ENCODE data around the gene MGAT5.

MGAT5 gene

DNA sequence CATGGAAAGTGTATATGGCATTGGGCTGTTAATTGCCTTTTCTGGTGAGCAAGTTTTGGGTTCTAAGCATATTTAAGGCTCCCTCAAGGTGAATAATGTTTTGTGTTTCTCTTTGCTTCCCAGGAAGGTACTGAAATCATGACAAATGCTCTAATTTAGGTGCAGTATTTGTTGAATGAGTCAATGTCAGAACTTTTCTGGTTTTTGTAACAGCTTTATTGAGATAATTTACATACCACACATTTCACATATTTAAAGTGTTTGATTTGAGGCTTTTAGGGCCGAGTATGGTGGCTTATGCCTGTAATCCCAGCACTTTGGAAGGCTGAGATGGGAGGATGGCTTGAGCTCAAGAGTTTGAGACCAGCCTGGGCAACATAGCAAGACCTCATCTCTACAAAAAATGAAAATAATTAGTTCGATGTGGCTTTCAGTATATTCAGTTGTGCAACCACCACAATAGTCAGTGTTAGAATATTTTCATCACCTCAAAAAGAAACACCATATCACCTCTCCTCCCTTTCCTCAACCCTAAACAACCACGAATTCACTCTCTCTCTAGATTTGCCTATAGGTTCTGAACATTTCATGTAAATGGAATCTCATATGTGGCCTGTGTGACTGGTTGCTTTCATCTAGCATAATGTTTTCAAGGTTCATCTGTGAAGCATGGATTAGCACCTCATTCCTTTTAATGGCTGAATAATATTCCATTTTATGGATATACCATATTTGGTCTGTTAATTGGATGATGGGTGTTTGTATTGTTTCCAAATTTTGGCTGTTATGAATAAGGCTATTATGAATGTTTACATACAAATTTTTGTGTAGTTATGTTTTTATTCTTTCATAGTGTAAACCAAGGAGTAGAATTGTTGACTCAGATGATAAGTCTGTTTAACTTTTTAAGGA, 54.9 kb downstream of the MGAT5 start:
- DNase-seq: no peak

DNA sequence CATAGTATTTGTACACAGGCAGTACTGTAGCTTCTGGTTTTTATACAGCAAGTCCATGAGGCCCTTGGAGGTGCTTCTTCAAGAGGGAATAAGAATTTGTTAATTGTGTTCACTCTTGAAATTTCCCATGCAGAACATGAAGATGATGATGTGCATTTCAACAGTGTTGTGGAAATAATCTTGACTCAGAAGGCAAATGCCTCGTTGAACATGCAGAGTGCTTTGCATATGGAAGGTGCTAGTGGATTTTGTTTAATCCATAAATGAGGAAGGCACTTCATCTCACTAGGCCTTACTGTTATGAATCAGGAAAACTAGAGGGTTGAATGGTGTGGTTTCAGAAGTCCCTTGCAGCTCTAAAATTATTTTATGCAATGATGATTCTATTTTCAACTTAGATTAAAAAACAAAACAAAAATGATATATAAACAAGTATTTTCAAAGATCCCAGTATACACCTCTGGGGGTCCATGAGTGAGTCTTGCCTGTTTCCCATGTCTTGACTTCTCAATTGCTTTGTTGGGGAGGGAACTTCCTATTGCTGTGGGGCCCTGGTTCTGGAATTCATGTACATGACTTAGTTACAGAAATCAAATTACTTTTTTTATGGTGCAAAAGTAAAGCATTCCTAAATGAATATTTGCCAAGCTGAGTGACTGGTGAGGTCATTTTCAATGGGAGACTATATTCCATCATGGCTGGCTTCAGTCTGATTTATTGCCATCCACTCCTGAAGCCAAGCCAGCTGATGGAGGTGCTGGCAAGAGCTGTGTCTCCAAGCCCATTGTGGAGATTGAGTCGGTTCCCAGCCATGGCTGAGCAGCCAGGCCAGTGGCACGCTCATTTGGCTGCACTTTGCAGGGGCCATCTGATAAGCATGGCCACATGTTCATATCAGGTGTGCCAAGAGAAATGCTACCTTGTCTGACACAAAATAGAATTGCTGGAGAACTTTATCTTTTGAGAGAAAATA, 56.5 kb downstream of the MGAT5 start:
- no peak for DNase-seq

GRCh38 chr2:134312482-134312881, 58.6 kb downstream of the MGAT5 start:
- no peak for DNase-seq

DNA sequence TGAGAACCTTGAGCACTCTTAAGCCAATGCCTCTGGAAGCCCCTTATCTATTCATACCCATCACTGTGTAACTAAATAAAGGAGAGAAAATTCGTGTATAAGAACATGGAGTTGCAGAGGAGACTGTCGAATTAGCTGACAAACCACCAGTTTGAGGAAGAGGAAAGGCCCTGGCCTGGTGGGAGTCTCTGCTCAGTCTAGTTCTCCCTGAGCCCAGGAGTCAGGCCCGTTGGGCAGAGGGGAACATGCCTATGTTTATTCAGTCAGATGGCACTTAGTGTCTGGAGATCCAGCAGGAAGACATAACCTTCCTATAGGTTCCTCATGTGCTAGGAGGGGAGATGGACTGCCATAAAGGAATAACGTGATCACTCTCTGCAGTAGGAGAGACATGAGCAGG, 60.3 kb downstream of the MGAT5 start:
- DNase-seq: no peak

DNA sequence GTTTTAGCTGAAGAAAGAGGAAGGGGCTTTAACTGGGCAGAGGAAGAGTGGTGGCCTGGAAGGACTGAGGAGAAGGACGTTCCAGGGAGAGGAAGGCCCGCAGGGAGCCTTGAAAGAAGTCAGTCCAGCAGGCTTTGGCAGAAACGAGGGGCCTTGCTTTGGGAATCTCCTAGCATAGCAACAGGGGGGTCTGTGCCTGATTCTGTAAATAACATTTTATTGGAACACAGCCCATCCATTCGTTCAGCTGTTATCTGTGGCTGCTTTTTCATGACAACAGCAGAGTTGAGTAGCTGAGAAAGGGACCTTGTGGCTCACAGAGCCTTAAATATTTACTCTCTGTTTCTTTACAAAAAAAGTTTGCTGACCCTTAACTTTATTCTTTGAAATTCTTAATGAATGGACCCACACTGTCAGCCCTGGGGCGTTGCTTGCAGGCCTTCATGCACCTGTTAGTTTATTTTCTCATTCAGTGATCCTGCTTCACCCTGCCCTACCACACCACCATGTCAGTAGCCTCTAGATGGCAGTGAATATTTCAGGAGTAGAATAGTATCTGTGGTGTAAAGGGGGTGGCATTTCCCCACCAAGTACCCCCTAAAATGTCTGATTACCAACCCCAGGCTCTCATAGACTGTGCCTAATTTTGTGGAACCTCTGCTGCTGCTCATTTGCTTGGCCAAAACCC, 61.0 kb downstream of the MGAT5 start:
- no peak for DNase-seq

DNA sequence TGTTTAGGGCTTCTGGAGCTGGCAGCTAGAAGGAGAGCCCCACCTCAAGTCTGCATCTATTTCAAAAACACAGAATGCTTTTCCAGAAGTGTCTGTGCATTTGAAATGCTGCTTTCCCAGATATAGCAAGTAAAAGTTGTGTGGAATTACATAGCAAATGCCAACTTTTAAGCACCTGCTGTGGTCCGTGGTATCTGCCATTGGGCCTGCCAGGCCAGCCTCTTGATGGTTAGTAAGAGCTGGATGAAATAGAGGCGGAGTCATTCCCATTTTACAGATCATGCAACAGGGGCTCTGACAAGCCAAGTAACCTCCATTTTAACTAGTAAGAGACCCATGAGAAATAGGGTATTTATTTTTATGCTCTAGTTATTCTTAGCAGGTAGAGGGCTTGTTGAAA, 61.6 kb downstream of the MGAT5 start:
- no peak for DNase-seq

GRCh38 chr2:134319596-134320254, 65.9 kb downstream of the MGAT5 start:
- DNase-seq: no peak

DNA sequence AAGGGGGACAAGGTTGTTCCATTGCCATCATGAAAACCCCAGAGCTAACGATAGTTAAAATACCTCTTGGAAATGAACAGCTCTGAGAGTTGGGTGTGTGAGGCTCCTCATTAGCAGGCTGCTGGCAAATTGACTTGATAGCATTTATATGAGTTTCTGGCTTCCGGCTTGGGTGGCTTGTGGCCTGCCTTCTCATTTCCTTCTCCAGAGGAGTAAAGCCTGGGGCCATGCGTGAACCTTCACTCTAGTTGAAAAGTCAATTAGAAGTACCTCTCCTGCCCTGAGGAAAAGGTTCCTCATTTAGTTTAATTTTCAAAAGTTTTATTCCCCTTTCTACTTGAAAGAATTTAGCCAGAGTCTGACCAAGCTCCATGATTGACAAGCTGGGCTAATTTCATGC, 67.1 kb downstream of the MGAT5 start:
- no peak for DNase-seq

DNA sequence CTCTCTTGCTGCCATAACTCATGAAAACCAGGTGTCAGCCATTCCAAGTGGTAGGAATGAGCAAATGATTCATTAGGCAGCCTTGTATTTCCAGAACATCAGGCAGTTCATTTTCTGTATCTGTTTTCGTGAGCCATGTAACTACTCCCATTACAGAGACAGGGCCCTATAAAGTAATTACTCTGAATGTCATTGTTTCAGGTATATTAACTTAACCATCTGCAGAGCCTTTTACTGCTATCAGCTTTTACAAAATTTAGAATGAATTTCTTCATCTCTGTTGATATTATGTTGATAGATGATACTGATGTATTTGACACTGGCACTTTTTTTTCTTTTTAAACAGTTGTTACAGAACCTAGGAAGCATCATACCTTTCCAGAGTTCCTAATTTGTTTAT, 69.9 kb downstream of the MGAT5 start:
- no peak for DNase-seq

- DNase-seq: no peak
These were observed 70.6 kb downstream of the MGAT5 start for GRCh38 chr2:134324430-134324829.

- DNase-seq: no peak
These were observed 71.1 kb downstream of the MGAT5 start for GRCh38 chr2:134324947-134325346.

- no peak for DNase-seq
These were observed 71.8 kb downstream of the MGAT5 start for GRCh38 chr2:134325696-134326095.

- no peak for DNase-seq
These were observed 73.5 kb downstream of the MGAT5 start for GRCh38 chr2:134327367-134327766.

DNA sequence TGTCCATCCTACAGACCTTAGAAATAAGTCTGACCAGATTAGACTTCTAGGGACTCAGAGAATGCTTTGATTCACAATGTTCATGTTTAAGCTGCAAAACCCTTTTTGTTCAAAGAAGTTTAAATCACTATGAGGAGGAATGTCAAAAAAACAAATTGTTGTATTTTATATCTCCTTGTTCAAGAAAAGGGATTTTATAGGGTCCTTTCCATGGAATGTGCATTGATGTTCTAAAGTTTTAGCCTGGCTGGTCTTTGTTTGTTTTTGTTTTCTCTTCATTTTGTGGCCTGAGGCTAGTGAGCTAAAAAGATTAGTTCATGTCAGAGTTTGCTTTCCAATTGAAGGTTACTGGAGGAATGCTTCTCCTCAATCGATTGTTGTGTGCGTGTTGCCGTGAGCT, 77.2 kb downstream of the MGAT5 start:
- no peak for DNase-seq

- DNase-seq: no peak
These were observed 79.8 kb downstream of the MGAT5 start for GRCh38 chr2:134333646-134334189.

GRCh38 chr2:134334542-134335353, 80.9 kb downstream of the MGAT5 start:
- no peak for DNase-seq

- DNase-seq: no peak
These were observed 81.7 kb downstream of the MGAT5 start for GRCh38 chr2:134335601-134336000.

DNA sequence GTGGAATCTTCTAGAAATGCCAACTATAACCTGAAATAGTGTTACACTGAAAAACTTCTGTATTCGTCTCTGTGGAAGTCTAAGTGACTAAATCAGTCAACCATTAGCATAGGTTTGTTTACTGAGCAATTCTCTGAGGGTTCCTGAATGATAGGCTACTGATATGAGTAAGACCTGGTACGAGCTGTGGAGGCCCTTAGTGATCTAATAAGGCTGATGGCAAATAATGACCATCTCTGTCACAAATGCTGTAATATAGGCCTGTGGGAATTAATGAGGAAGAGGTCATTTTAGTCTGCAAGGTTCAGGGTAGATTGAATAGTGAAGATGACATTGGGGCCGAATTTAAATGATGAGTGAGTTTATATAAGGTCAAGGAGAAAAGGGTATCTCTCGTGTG, 82.5 kb downstream of the MGAT5 start:
- no peak for DNase-seq

- DNase-seq: no peak
These were observed 83.0 kb downstream of the MGAT5 start for GRCh38 chr2:134336921-134337320.

DNA sequence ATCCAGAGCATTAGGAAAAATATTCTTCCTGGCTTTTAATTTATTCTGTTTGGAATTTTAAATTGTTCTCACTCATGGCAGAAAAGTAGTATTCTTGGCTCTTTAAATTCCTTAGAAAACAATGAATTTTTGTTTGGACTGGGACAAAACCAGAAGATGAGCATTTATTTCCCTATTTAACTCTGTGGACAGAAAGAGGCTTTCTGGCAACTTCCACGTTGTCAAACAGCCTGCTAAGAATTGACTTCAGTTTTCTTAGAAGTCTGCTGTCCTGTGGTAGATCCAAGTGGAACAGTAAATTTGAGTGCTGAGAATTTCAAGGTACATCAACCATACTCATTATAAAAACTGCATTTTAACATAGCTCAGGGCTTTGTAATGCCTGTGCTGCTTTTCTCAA, 83.8 kb downstream of the MGAT5 start:
- no peak for DNase-seq

- DNase-seq: no peak
These were observed 84.3 kb downstream of the MGAT5 start for GRCh38 chr2:134338208-134338607.

Data from activated CD8-positive, alpha-beta memory T cell treated with anti-CD3 and anti-CD28 coated beads, Interleukin-2, amount 50 U/mL, for 48 hours (primary cell).